HuH-7.5 (cell line): Measurements from ENCODE around the gene SAP25.

Experiments
- DNase-seq: peaks from one replicate; pipeline ENCODE4 v3.0.0; 2011; ENCODE audit warnings: low spot score

Gene SAP25

GRCh38 chr7:100595188-100595587 is 21.5 kb upstream of the SAP25 start:
- no peak for DNase-seq

GRCh38 chr7:100591596-100591995 is 17.9 kb upstream of the SAP25 start:
- no peak for DNase-seq

GRCh38 chr7:100590077-100590737 is 16.5 kb upstream of the SAP25 start:
- DNase-seq, result no peak

GRCh38 chr7:100589341-100589947 is 15.7 kb upstream of the SAP25 start:
- no peak for DNase-seq

GRCh38 chr7:100588438-100588837 is 14.7 kb upstream of the SAP25 start:
- peak; percentile 47 for DNase-seq

GRCh38 chr7:100586266-100587025 is 12.7 kb upstream of the SAP25 start, which contains the start of gene FBXO24:
Gene FBXO24 (plus strand): TSS chr7:100586328. CDS start chr7:100586626, 298 bp downstream.
- DNase-seq, result peak; percentile 100

GRCh38 chr7:100585511-100586265 is 12.0 kb upstream of the SAP25 start, which contains the start of gene LRCH4:
Gene LRCH4 (minus strand): TSS chr7:100586129. CDS start chr7:100586100, 29 bp downstream.
- peak; percentile 100 for DNase-seq

- DNase-seq, result no peak
Observed at GRCh38 chr7:100584683-100585510, 11.2 kb upstream of the SAP25 start.

GRCh38 chr7:100584054-100584682 is 10.5 kb upstream of the SAP25 start:
- DNase-seq, result no peak

GRCh38 chr7:100583132-100584053 is 9.7 kb upstream of the SAP25 start:
- DNase-seq, result no peak

- no peak for DNase-seq
Observed at GRCh38 chr7:100582650-100583049, 8.9 kb upstream of the SAP25 start.

- no peak for DNase-seq
Observed at GRCh38 chr7:100582041-100582579, 8.4 kb upstream of the SAP25 start.

GRCh38 chr7:100580466-100581283 is 7.0 kb upstream of the SAP25 start:
- DNase-seq, result no peak

- DNase-seq, result no peak
Observed at GRCh38 chr7:100578246-100579183, 4.8 kb upstream of the SAP25 start.

- no peak for DNase-seq
Observed at GRCh38 chr7:100577507-100577906, 3.8 kb upstream of the SAP25 start.

GRCh38 chr7:100577103-100577502 is 3.4 kb upstream of the SAP25 start:
- no peak for DNase-seq

- no peak for DNase-seq
Observed at GRCh38 chr7:100576384-100576993, 2.8 kb upstream of the SAP25 start.
